ENCODE measurements around the gene DCDC2C.
"Not testable (repeated sequence)": the region's sequence is repeated elsewhere in the genome, so short reads cannot be mapped to it uniquely, and the experiment has no call there.

DCDC2C gene

GRCh38 chr2:3703236-3703756 lies at the start of gene DCDC2C:
DCDC2C (plus strand) TSS chr2:3703575; CDS start chr2:3703752, 177 bp downstream.
- no peak for DNase-seq (ENCODE audit: low read depth in 2 of 2, low spot score in 1 of 2)

DNA sequence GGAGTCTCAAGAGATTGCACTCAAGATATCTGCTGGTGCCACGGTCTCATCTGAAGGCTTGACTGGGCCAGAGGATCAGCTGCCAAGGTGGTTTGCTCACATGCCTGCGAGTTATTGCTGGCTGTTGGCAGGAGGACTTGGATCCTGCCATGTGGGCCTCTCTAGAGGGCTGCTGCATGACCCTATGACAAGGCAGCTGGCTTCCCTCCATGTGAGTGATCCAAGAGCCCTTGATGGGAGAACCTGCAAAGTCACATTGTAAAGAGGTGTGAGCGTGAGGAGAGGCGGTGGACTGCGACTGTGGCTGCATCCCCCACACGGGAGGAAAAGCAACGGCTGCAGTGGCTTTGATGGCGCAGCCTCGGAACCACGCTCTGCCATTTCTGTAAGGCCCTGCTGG lies 49.4 kb upstream of the DCDC2C start:
- no peak for DNase-seq (ENCODE audit: low read depth in 2 of 2, low spot score in 1 of 2)

DNA sequence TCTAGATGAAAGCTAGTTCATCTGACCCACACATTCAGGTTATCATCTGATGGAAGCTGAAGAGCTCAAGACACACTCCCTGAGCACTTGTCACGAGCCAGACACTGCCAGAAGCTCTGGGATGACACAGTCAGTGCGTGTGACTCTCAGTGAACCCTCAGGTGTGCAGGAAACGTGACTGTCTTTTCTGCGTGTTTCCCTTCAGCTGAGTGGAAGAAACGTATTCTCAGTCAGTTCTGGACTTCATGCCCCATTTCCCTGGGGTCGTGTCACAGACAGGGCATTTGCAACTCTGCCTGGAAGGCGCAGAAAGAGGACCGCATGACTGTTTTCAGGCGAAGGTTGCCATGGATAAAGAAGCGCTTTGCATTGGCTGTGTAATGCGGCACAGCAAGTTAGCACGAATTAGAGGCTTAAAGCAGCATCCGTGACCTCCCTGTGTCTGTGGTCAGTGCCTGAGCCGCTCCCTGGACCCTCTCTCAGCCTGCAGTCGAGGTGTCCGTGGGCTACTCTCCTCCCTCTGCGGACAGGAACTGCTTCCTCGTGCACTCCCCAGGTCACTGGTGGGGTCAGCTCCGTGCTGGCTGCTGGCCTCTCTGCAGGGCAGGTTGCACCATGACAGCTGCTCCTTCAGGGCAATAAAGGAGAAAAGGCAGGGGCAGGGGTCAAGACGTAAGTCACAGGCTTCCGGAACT lies 48.7 kb upstream of the DCDC2C start:
- DNase-seq (ENCODE audit: low read depth in 2 of 2, low spot score in 1 of 2): no peak

- no peak for DNase-seq (ENCODE audit: low read depth in 2 of 2, low spot score in 1 of 2)
Observed at GRCh38 chr2:3655871-3656761, 47.3 kb upstream of the DCDC2C start.

DNA sequence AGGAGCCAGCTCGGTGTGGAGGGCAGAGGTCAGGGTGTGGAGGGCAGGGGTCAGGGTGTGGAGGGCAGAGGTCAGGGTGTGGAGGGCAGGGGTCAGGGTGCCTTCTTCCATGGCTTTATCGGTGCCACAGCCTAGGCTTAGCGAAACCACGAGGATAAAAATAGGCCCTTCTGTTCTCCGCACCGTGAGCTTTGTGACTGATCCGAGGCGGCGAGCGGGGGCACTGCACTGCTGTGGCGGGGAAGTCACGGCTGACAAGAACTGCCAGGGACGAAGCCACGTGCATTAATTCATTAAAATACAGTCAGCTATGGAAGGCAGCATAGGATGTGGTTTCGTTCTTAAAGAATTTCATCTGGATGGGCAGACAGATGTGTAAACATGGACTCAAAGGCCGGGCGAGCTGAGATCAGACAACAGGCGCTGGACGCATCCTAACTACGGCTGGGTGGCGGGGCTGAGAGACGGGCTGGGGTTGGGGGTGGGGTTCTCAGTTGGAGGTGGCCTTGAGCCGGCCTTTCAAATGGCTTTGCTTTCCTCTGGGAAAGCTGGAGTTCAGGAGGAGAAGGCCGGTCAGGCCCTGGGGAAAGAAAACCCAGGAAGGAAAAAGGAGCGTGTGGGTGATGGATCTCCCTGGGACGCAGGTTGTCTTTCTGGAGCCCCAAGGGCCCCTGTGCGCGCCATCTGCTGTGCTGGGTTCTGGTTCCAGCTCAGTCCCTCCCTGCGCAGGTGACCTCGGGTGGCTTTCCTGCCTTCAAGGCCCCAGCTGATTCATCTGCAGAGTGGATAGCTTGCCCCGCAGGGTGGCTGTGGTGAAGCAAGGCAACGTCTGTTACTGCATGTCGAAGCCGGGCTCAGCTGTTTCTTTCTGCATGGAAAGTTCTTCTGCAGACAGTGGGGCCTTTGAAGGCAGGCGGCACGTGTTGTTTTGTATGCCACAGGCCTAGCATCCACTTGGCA lies 46.3 kb upstream of the DCDC2C start:
- no peak for DNase-seq (ENCODE audit: low read depth in 2 of 2, low spot score in 1 of 2)

- DNase-seq (ENCODE audit: low read depth in 2 of 2, low spot score in 1 of 2): no peak
Observed at GRCh38 chr2:3657881-3658280, 45.5 kb upstream of the DCDC2C start, which contains the start of gene ALLC. ALLC (plus strand) TSS chr2:3658200; CDS start chr2:3671158, 12,958 bp downstream.

- DNase-seq (ENCODE audit: low read depth in 2 of 2, low spot score in 1 of 2): no peak
Observed at GRCh38 chr2:3659447-3660432, 43.6 kb upstream of the DCDC2C start.

DNA sequence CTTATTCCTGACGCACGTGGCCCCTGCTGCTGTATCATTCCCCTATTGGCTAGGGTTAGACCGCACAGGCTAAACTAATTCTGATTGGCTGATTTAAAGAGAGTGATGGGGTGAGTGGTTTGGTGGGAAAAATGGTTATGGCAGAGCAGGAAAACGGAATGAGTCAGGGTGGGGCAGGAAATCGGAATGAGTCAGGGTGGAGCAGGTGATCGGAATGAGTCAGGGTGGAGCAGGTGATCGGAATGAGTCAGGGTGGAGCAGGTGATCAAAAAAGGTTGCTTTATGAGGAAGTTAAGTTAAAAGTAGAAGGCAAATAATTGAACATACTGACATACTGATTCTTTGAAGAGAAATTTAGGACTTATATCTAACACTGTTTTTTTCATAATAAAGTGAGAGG lies 42.7 kb upstream of the DCDC2C start:
- not testable (repeated sequence) for DNase-seq (ENCODE audit: low read depth in 2 of 2, low spot score in 1 of 2)

DNA sequence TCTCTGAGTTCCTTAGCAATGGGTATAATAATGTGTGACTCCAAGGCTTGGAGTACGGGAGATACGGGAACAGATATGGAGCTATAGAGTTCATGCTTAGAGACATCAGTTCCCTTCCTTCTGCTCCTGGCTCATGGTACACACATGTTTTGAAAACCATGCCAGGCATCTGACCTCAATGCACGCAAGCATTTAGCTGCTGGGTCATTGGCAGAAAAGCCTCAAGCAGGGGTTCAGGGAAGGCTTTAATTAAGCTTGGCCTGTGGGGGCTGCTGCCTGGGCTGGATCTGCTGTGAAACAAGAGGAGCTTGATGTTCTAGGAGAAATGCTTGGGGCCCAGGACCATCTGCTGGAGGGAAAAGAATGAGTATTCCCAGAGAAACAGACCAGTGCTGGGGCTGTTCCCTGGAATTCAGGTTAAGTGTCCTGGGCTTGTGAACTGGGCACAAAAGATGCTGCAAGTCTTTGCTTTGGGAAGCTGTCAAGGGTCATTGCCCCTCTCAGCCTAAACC lies 42.2 kb upstream of the DCDC2C start:
- DNase-seq (ENCODE audit: low read depth in 2 of 2, low spot score in 1 of 2): no peak

GRCh38 chr2:3662239-3662638 lies 41.1 kb upstream of the DCDC2C start:
- DNase-seq (ENCODE audit: low read depth in 2 of 2, low spot score in 1 of 2): no peak

DNA sequence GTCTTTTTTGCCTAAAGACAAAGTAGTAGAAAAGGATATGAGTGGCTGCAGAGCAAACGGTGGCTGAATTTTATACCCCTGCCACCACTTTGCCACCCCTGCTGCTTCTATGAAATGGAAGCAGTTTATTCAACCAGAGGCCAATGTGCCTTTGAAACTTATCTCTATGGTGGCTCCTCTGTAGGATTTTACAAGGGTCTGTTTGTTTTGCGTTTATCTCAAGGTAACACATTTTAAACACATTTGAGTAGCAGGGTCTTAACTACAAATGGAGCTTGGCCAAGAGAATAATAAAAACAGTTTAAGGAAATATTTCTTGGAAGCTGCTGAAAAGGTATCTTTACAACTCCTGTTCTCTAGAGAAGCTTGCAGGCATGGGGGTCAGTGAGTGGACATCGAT lies 39.3 kb upstream of the DCDC2C start:
- DNase-seq (ENCODE audit: low read depth in 2 of 2, low spot score in 1 of 2): no peak

GRCh38 chr2:3664925-3665324 lies 38.5 kb upstream of the DCDC2C start:
- no peak for DNase-seq (ENCODE audit: low read depth in 2 of 2, low spot score in 1 of 2)

DNA sequence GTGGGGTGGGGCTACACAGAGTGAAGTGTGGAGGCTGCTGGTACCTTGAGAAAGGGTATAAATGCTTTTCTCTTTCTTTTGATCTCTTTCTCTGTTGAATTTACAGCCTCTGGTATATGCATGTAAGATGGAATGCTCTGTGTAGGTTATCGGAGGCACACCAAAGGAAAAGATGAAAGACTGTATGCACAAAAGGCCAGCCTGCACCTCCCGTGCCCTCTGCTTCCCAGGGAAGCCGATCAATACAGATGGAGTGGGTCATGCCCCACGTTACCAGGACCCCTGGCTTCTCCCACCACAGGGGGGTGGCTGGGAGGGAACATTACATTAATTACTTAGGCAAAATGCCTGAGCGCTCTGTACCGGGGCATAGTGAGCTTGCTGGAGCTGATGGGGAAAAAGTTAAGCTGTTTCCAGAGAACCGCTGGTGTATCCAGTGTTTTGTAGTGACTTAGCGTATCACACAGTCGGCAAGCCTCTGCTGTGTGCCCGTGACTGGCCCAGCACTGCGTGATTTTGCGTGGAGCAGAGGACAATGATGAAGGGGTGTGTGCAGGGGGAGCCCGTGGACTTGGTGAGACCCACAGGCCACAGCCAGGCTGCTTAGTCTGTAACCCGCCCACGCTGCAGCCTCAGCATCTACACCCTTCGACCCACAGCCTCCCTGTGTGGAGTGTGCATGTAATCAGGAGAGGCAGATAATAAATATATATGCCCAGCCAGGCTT lies 37.3 kb upstream of the DCDC2C start:
- no peak for DNase-seq (ENCODE audit: low read depth in 2 of 2, low spot score in 1 of 2)

DNA sequence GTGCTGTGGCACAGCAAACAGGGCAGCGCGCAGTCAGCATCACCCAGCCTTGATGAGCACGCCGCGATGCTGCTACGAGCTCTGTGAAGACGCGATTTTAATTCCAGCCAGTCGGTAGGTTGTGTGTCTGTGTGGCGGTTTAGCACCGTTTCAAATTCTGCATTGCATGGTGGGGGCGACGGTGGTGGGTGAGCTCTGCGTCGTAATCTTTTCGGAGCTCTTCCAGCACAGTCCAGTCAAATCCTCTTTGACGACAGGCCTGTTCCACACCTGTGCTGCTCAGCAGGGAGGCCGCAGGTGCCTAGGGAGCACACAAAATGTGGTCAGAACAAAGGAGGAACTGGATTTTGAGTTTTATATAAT lies 36.8 kb upstream of the DCDC2C start:
- no peak for DNase-seq (ENCODE audit: low read depth in 2 of 2, low spot score in 1 of 2)

- DNase-seq (ENCODE audit: low read depth in 2 of 2, low spot score in 1 of 2): no peak
Observed at GRCh38 chr2:3667151-3667631, 36.2 kb upstream of the DCDC2C start.

DNA sequence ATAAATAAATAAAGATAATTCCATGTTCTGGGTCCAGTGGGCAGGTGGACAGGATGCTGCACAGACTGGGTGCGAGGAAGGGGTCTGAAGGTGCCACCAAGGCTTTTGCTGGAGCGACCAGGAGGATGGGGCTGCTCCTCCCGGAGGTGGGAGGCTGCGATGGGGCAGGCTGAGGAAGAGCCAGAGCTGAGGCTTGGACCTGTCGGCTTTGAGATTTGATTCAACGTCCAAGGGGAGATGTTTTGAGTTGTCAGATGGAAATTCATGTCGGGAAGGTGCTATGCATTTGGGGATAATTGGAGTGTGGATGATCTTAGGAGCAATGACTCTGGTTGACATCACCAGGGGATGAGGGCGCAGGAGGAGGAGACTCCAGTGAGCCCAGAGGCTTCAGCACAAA lies 33.7 kb upstream of the DCDC2C start:
- DNase-seq (ENCODE audit: low read depth in 2 of 2, low spot score in 1 of 2): no peak

DNA sequence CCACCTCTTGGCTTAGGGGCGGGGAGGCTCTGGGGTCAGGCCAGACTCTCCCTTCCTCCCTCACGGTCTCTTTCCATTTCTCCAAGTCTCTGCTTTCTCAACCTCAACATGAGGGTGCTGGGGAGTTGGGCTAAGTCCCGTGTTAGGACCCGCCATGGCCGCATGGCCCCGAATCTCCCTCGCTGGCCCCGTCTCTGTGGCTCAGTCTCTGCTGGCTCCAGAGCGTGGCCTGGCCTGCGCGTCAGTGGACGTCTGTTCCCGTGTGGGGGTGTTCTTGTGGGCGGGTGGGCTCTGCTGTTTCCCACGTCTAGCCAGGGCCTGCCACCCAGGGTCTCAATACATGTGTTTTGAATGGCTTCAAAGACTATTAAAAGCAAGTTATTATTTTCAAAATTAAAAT lies 33.0 kb upstream of the DCDC2C start:
- DNase-seq (ENCODE audit: low read depth in 2 of 2, low spot score in 1 of 2): no peak

GRCh38 chr2:3670941-3671340 lies 32.4 kb upstream of the DCDC2C start:
- DNase-seq (ENCODE audit: low read depth in 2 of 2, low spot score in 1 of 2): no peak

All from stimulated activated CD8-positive, alpha-beta memory T cell treated with anti-CD3 and anti-CD28 coated beads, Interleukin-4, amount 100 ng/mL, for 4 hours (primary cell).